Amniotic stem cell (primary cell): ENCODE data around the gene RERE.

Source experiments
- DNase-seq: peaks from one replicate; lab custom pipeline; 2025; lab: John Stamatoyannopoulos, UW

RERE gene

DNA sequence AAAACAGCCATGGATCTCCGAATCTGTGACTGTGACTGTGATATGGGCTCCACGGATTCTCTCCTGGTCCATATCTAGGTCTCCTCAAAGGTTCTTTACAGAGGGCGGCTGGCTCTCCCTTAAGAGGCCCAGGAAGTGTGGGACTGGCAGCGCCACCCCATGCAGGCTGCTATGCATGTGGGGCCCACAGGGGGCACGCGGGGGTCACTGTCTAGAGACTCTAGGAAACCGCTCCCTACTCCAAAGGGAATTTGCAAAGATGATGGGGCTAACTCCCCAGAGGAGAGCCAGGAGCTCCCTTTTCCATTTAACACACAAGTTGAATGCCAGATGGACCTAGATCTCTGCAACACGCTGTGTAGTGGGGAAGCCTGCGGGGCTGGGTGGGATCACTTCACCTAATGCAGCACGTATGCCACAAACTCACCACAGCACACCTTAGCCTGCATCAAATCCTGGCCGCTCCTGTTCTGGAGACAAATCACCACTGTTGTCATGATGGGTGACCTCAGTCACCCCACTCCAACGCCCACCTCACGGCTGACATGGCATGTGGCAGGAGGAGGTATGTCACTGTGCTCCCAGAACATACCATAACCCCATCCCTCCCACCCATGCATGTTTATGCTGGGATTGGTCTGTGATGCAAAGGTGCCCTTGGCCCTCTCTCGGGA, 437.8 kb downstream of the RERE start:
- DNase-seq = no peak

DNA sequence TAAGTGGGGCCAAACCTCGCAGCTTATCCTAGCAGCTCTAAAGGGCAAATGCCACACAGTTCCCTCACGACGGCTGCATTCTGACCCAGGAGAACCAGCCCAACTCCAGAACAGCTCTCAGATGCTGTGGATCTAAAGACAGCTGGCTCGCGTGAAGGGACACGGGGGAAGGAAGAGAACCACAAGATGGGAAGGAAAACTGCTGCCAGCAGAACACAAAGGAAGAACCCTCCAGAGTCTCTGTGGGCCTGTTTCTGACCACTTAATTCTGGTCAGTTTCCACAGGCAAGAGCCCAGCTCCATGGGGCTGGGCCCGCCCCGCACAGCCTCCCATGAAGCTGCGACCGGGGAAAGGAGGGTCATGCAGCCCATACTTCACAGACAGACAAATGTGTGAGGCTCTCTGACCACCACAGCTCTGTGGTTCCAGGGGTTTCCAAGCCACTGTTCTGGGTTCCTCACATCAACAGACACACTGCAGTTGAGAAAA, 438.4 kb downstream of the RERE start:
- DNase-seq = no peak

DNA sequence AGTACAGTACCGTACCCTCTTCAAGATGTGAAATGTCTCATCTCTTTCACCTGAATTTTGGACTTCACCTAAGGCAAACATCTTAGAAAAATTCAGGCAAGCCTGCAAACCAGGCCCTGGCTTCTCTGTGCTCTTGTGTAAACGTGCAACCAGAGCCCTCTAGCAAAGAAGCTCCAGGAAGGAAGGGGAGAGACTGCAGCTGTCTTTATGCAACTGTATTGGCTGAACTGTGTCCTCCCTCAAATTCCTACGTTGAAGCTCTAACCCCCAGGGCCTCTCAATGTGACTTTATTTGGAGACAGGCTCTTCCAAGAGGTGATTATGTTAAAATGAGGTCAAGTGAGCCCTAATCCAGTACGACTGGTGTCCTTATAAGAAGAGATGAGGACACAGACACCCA, 439.3 kb downstream of the RERE start:
- DNase-seq = no peak

DNA sequence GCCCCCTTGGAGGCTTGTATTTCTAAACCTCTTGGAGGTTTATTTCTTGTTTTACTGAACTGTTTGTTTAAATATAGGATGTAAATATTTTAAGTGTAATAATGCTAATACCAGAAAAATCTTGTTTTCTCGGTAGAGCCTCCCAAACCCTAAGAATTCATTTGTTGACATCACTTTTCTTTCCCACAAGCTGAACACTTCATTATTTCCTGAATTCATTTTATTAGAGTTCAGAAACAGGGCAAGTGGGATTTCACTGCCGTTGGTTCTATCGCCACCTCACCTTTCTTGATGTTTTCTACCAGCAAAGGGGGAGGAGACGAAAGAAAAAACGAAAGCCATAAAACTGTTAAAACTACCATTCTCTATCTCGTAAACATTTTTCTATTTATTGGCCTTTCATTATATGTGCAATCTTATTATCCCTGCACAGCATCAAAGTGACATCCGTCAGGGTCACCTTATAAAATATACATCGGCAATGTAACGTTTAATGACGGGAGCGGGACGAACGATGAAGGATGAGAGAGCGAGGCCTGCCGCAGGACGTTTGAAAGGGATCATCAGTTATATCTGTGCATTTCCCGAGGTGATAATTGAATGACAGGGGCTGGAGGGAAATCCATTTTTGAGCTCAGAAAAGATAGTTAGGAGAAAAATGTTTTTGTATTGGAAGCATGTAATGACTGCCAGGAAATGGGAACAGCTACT, 440.0 kb downstream of the RERE start:
- no peak for DNase-seq

DNA sequence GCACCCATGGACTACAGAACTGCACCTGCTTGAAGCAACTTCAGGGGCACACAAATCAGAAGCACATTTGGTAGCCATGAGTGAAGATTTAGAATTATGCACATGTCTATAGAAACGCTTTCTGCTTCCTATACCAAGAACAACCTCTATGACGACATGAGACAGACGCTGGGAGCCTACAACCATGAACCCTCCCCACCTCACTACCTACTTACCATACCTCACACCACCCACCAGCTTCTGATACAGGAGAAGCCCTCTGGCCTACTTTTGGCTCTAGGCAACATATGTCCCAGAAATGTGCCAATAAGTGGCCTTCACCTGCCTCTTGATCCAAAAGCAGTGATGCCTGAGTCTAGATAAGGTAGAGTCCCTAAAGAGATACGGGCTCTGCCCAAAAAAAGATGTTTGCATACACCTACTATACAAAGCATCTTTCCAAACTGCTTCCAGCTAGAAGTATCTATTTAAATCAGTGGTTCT, 441.0 kb downstream of the RERE start:
- no peak for DNase-seq

GRCh38 chr1:8374812-8375211, 442.6 kb downstream of the RERE start:
- DNase-seq = no peak

DNA sequence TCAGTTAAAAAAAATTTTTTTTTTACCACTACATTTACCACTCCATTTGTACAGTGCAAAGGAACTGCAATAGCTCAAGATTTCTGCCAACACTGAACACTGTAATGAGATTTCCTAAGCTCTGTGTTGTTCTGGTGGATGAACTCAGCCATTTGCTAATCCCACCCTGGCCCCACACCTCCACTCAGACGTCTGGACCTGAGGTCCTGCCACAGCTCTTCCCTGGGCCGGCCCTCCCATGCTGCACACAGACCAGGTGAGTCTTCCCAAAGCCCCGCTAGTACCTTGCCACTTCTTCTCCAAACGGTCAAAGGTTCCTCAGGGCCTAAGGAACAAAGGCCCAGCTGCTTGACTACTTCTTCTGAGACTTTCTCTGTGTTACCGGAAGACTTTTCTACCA, 443.1 kb downstream of the RERE start:
- DNase-seq = no peak

DNA sequence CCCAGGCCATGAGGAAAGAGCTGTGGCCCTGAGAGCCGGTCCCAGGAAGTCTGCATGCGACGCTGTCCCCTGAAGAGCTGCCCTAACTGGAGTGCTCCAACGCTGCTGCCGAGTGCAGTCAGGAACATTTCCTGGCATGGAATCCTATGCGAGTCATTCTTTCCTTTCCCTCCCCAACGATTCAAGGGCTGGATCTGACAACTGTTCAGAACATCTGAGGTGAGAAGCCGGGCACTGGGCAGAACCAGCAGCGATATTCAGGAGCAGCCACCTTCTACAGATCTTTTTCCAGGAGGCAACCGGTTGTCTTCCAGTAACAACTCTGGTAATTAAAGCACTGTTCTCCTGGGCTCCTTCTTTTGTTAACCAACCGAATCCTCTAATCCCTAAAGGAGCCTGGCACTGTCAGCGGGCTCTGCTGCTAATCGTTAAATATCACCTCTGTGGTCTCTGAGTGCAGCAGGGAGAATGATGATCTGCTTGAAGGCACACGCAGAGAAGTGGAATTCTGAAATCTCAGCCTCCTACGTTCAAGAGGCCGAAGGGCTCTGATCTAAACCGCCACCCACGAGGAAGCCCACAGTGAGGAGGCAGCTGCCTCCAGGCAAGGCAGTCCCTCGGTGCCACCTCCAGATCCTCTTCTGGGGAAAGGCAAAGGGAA, 443.7 kb downstream of the RERE start:
- DNase-seq = peak; percentile 69

DNA sequence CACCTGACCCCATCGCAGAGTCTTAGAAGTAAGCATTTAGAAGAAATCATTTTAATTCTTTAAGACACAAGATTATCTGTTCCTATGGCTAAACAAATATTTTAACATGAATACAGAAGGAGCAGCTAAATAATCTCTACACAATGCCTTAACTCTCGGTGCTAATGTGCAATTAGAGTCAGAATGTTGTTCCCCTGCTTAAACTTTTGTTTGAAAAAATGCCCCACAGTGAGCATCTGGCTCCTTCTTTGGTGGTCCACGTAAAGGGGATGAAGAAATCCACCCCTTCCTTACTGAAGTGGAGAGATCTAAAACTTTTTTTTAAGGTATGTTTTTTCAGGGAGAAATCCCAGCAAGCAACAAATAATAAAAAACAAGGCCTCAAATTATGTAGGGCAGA, 444.3 kb downstream of the RERE start:
- DNase-seq = no peak

DNA sequence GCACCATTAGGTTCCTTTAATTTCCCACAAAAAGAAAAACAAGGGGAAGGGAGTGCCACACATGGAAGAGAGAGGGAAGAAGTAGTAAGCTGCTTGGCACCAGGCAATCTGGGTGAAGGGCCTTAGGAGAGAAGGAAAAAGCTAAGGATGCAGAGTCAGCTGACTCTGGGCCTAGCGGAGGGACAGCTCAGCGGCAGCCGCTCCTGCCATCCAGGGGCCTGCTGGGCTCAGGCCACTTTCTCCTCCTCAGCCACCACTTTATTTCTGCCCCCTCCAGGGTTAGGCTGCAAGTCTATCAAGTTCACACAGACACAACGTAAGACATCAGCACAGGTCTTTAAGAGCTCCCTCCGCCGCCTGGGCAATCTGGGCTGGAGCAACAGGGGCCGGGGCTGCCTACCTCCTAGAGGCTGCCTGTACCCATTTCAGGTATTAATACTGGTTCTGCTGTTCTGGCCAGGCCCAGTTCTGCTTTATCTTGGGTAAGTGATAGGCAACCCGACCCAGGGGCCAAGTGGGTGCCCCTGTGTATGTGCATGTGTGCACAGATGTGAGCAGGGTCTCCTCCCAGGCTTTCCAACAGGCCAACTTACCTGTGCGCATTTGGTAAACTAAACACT, 446.0 kb downstream of the RERE start:
- DNase-seq = no peak

GRCh38 chr1:8370905-8371315, 446.5 kb downstream of the RERE start:
- DNase-seq = no peak

- no peak for DNase-seq
Measured at GRCh38 chr1:8370046-8370881, 447.2 kb downstream of the RERE start.

DNA sequence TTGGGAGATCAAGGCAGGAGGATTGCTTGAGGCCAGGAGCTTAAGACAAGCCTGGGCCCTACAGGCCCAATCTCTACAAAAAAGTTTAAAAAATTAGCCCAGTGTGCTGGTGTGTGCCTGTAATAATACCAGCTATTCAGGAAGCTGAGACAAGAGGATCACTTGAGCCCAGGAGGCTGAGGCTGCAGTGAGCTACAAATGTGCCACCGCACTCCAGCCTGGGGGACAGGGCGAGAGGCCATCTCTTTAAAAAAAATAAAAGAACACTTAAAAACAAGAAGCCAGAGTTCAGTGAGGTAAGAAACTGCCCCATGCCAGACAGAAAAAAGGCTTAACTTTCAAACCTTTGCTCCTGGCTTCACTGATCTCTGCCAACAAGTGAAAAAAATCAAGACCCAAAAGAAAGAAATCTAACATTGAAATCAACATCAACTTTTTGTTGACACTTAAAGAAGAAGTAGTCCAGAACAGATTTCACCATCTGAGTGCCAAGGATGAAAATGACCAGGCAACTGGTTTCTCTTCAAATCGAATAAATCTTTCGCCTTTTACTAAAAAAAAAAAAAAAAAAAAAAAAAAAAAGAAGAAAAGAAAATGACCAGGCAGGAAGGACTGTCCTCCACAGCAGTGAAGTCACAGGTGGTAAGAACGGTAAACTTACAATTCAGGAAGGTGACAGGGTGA, 448.3 kb downstream of the RERE start:
- no peak for DNase-seq

DNA sequence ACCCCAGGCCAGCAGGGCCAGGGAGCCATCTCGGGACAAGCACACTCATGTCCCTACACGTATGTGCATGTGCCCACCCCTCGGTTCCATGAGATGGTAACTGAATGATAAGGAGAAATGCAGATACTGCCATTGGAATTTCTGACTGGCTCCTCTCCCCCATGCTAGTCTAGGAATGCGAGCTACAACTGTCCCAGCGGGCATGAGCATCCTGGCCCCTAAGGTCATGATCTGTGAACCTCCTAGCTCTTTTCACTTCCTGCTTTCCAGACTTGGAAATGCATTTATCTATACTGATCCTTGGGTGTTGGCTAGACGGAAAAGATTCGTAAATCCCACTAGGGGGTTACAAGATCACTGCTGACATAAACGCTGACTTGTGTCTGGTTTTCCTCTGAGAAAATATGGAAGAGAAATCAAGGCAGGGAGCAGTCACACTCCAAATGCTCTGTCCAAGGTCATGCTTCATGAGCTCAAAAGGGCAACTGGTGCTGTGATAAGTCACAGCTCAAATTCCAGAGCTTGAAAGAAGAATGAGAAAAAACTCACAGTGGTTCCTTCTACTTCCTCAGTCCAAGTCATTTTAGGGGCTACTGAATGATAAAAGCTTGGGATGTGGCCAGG, 449.8 kb downstream of the RERE start:
- no peak for DNase-seq

DNA sequence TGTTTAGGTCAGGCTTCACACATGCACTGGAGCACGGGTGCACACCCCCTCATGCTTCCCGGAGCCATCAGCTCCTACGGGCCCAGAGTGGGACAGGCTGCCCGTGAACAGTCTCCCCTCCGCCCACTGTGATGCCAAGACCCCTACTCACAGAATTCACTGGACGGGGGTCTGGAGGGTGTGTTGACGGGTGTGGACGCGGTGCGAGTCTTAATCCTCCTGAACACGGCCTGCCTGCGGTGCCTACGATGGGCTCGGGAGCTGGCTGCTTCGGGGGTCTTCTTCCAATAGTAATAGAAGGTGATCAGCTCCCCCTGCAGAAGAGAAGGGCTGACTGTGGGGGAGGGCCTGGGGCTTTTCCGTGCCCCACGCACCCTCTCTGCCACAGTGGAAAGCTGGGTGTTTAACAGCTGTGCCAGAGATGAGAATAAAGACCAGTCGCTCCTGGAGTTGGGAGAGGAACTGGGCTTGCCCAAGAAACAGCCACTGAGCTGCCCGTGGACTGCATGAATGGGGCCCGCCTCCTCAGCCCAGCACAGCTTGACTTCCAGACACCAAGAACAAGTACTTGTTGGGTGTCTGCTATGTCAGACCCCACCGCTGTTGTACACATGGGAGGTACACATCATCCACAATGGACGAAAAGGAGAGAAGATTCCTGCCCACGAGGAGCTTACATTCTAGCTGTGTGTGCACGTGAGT, 451.6 kb downstream of the RERE start:
- no peak for DNase-seq

- no peak for DNase-seq
Measured at GRCh38 chr1:8364528-8365442, 452.7 kb downstream of the RERE start.

- DNase-seq = no peak
Measured at GRCh38 chr1:8363767-8364301, 453.6 kb downstream of the RERE start.

- DNase-seq = no peak
Measured at GRCh38 chr1:8363186-8363766, 454.2 kb downstream of the RERE start.
